SK-N-SH treated with all-trans-retinoic acid at 6 μM for 48 hours (cell line): Measurements from ENCODE around the gene ZBTB40.

Experiments
- BACH2 ChIP-seq: fragments of 250-450 bp; sonication (Bioruptor Pico); IDR thresholded peaks from 2 replicates; pipeline ENCODE4 v1.9.0; 2021; ENCODE audit warnings: mild to moderate bottlenecking, borderline replicate concordance
- OSR1 ChIP-seq: fragments of 250-450 bp; sonication (Bioruptor Pico); IDR thresholded peaks from 2 replicates; pipeline ENCODE4 v1.8.0; 2022; ENCODE audit warnings: moderate library complexity, mild to moderate bottlenecking, inconsistent platforms
- PATZ1 ChIP-seq: fragments of 250-450 bp; sonication (Bioruptor Pico); IDR thresholded peaks from 2 replicates; pipeline ENCODE4 v1.8.0; 2020; ENCODE audit warnings: mild to moderate bottlenecking, moderate library complexity, borderline replicate concordance
- RARB ChIP-seq: fragments of 250-450 bp; sonication (Bioruptor Pico); IDR thresholded peaks from 2 replicates; pipeline ENCODE4 v1.8.0; 2021; ENCODE audit warnings: mild to moderate bottlenecking, moderate library complexity
- ZNF565 ChIP-seq: fragments of 450-650 bp; formaldehyde crosslinking; conservative IDR thresholded peaks from 2 replicates; pipeline ENCODE4 v1.5.0; 2020; ENCODE audit warnings: low read depth, mild to moderate bottlenecking, moderate library complexity
- ZNF70 ChIP-seq: fragments of 450-650 bp; formaldehyde crosslinking; IDR thresholded peaks from 2 replicates; pipeline ENCODE4 v1.5.0; 2020; ENCODE audit warnings: mild to moderate bottlenecking, moderate library complexity
- TF ChIP-seq, protein P1 (sequence below): fragments of 250-450 bp; sonication (Bioruptor Pico); IDR thresholded peaks from 2 replicates; pipeline ENCODE4 v1.5.1; 2020; ENCODE audit warnings: low read depth, mild to moderate bottlenecking, moderate library complexity

GRCh38 chr1:22508991-22509390 lies 57.3 kb downstream of the ZBTB40 start:
- TF ChIP-seq ZNF70 (CRISPR knock-in tag) (no peak), PATZ1 (CRISPR knock-in tag) (no peak), BACH2 (no peak), ZNF565 (CRISPR knock-in tag) (no peak), RARB (CRISPR knock-in tag) (no peak), OSR1 (CRISPR knock-in tag) (no peak)
- TF ChIP-seq, protein P1, sequence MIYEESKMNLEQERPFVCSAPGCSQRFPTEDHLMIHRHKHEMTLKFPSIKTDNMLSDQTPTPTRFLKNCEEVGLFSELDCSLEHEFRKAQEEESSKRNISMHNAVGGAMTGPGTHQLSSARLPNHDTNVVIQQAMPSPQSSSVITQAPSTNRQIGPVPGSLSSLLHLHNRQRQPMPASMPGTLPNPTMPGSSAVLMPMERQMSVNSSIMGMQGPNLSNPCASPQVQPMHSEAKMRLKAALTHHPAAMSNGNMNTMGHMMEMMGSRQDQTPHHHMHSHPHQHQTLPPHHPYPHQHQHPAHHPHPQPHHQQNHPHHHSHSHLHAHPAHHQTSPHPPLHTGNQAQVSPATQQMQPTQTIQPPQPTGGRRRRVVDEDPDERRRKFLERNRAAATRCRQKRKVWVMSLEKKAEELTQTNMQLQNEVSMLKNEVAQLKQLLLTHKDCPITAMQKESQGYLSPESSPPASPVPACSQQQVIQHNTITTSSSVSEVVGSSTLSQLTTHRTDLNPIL (CRISPR knock-in tag): no peak
